Measurements from ENCODE around the gene PAPSS2.

PAPSS2 gene

DNA sequence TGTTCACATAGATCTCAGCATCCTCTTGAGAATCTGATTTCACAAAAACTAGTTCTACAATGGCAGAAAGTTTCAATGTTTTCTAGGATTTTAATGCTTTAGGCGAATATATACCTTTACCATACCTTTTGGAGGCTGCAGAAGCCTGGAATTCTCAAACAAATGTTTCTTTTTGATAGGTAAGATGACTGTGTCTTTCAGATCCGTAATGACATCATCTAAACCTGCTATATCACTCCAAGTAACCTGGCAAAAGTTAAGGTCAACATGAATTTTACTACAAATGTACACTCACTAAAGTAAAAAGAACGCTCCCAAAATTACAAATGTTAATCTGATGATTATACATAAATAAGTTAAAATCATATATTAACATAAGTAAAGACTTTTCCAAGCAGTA, 130.5 kb downstream of the PAPSS2 start:
- DNase-seq (ENCODE audit: low read depth, low spot score) = no peak

DNA sequence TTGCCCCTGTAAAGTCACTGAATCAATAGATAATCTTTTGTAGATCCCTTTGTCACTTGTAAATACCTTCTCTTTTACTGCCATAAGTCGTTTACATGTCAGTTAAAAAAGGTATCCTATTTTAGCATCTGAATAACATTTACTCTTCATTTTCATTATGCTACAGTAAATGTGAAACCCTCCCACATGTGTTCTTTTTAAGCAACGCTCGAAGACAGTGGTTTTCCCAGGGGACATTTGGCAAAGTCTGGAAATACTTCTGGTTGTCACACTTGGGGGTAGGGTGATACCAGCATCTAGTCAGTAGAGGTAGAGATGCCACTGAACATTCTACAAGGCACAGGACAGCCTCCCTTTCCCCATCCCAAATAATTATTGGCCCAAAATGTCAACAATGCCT, 134.6 kb downstream of the PAPSS2 start:
- DNase-seq (ENCODE audit: low read depth, low spot score) = no peak
